Measurements from ENCODE around the gene THSD4. TPM values are rescaled to one million over a fixed set of nuclear protein-coding genes. Genes with fewer than 3 reads are reported as not detected.

THSD4 gene
- total and polyA plus RNA-seq, 9 of the 15 experiments (the other 6 are each of a cell fraction or from before 2014, with no cell fraction given) = 0.04 TPM; not detected in 5

- 0 out of 2 replicates have a peak, but pooled peaks have one; percentile 28 for TF ChIP-seq MTA1 (IDR thresholded peaks at IDR 0.05; ENCODE audit: borderline replicate concordance)
- TF ChIP-seq HMBOX1 (IDR thresholded peaks at IDR 0.05) = no peak
- 0 out of 2 replicates have a peak, but pooled peaks have one; percentile 25 for TF ChIP-seq BMI1 (IDR thresholded peaks at IDR 0.05; ENCODE audit: low read length)
Observed at GRCh38 chr15:71780115-71780976, 665.1 kb downstream of the THSD4 start (continued).

GRCh38 chr15:71781179-71781964, 666.1 kb downstream of the THSD4 start:
- Histone ChIP-seq H3K27ac (ENCODE audit: extremely low read depth, low read depth, low read length) (no peak overlapping the region), H2AFZ (ENCODE audit: low read depth, low read length) (no peak overlapping the region), H3K36me3 (ENCODE audit: control insufficient read depth, insufficient read depth, low read length) (no peaks in the 10 kb centered on the region), H3K79me2 (ENCODE audit: control insufficient read depth, insufficient read depth, low read length) (no peaks in the 10 kb centered on the region), H3K4me2 (ENCODE audit: insufficient read depth, low read length) (no peak overlapping the region), H3K9me1 (ENCODE audit: control insufficient read depth, insufficient read depth, low read length) (no peaks in the 10 kb centered on the region), H3K9me3 (replicated peaks; ENCODE audit: control insufficient read depth, insufficient read depth, low read depth, low read length) (no peaks in the 10 kb centered on the region), H3K9ac (ENCODE audit: insufficient read depth in 1 of 2, low read depth in 2 of 2, low read length in 2 of 2) (no peak overlapping the region), H4K20me1 (replicated peaks; ENCODE audit: control insufficient read depth, insufficient read depth, low read length) (peaks cover 4% of the 10 kb centered on the region; the same call in 1 of the 2 replicates), H3K4me3 (no peak overlapping the region), H3K4me1 (replicated peaks in 1 of 2; ENCODE audit: control insufficient read depth in 2 of 2, insufficient read depth in 2 of 2, low read length in 2 of 2) (no peaks in the 10 kb centered on the region), H3K27me3 (ENCODE audit: control insufficient read depth in 2 of 2, insufficient read depth in 2 of 2, low read length in 2 of 2) (peaks cover 32 to 44% of the 10 kb centered on the region in 2 experiments)
- BruUV-seq (replicated peaks) = no TSS peak
- in situ Hi-C loops (cut with MboI) = no loop called here
- ATAC-seq = no peak
- CTCF ChIA-PET (ENCODE audit: low intra/inter-chr PET ratio) = interaction anchor here (0.5 to 1.4 kb wide), 2 partner anchors 374 to 1710 kb away, joined by 3 to 6 read pairs; no protein-coding TSS in a partner anchor
- intact Hi-C loops (cut with micrococcal nuclease) = loop anchor here (5.0 kb wide), 1 partner anchor 376 kb away; no protein-coding TSS in a partner anchor
- WGBS (ENCODE audit: insufficient coverage, low coverage, missing lambda C conversion rate) = 0% methylated on average over 9 of the region's 9 CpGs
- no peak for FAIRE-seq
- DNase-seq (ENCODE audit: extremely low read depth in 1 of 4, low spot score in 3 of 4) = no peak
- POLR2A ChIA-PET = no interaction called here
- TF ChIP-seq E2F6 (IDR thresholded peaks at IDR 0.05; ENCODE audit: borderline replicate concordance in 1 of 2, extremely low read depth in 1 of 2, insufficient read depth in 1 of 2, insufficient read length in 1 of 2, low read depth in 1 of 2, low read length in 1 of 2, poor library complexity in 1 of 2, severe bottlenecking in 1 of 2) (no peak), DMBX1 (CRISPR knock-in tag; IDR thresholded peaks at IDR 0.05; ENCODE audit: borderline replicate concordance) (no peak), SNIP1 (IDR thresholded peaks at IDR 0.05; ENCODE audit: low read depth) (no peak), MNT (conservative IDR thresholded peaks at IDR 0.05) (no peak), BCOR (IDR thresholded peaks at IDR 0.05) (no peak), NFYB (IDR thresholded peaks at IDR 0.05; ENCODE audit: extremely low read depth, insufficient read length) (no peak), MTA3 (IDR thresholded peaks at IDR 0.05; ENCODE audit: borderline replicate concordance) (no peak), MXD1 (CRISPR knock-in tag; IDR thresholded peaks at IDR 0.05; ENCODE audit: borderline replicate concordance, poor library complexity, severe bottlenecking) (no peak), ZNF316 (IDR thresholded peaks at IDR 0.05) (no peak), ZNF644 (tag; IDR thresholded peaks at IDR 0.05; ENCODE audit: low read depth) (no peak), PTRF (tag; IDR thresholded peaks at IDR 0.05) (no peak)
